GM21825 (cell line): Measurements from ENCODE around the gene AK4.

Experiments used
- ATAC-seq: cut with Tn5 transposase; IDR thresholded peaks from one replicate; pipeline ENCODE4 v1.9.1; 2021; ENCODE audit warnings: mild to moderate bottlenecking, moderate library complexity; ENCODE audit not compliant: unreplicated experiment

The AK4 gene

DNA sequence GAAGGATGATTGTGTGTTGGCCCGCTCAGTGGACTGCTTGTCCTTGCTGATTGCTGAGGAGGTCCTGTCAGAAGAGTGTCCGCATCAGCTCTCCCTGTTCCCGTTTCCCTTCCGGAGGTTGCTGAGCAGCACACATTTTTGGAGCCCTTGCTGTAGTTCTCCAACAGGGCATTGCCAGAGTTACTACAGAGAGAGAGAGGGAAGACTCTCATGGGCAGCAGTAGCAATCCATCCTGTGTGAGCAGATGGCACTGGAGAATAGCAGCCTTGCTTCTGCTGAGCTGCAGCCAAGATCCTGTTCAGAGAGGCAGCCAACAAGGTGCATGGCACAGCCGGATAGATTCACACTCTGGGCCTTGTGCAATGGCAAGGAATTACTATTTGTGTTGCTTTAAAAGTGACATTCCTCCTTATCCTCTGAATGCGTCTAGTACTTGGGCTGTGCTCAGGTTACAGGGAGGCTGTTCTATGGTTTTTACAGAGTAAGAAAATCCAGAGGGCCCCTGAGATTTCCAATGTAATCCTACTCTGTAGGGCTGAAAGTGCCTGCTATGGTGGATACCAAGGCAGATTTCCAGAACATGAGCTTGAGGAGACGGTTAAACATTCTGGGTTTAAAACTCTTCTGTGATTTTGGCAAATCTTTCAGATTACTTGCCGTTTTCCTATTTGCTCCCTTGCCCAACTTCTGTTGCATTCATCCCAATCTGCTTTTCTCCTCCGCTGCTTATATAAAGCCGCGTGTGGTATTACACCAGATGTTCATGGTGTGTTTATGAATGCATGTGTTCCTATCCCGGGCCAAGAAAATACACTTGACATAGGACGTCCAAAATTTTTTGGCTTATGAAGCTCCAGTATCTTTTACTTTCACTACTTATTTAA, 27.4 kb downstream of the AK4 start:
- no peak for ATAC-seq

DNA sequence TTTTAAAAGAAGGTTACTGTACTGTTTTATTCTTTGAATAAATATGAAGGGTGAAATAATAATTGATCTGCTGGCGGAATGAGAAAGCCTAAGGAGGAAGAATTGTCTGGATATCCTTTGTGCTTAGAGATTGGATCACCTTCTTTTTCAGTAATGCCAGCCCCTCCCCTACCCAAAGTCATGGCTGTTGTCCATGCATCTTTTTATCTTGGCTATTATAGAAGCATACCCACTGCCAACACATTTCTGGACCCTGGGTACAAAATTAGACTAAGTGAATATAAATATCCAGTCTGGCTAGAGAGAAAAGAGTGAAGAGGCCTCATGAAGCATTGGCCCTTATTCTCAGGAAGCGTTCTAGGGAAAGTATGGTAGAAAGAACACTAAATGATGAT, 28.1 kb downstream of the AK4 start:
- no peak for ATAC-seq

DNA sequence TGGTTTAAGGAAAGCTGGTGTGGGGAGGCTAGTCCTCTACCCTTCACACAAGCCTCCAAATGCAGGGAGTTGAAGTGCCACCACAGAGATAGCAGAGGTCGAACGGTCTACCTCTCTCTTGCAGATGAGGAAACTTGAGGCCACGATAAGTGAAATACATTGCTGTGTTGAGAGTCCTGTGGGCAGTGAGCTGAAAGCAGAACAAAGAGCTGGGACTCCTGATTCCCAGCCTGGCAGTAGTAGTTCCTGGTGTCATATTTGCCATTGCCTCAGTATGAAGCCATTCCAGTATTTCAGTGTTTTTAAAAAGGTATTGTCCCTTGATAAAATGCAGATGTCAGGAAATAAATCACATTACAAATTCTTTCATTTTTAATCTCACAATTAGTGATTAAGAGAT, 28.6 kb downstream of the AK4 start:
- no peak for ATAC-seq

DNA sequence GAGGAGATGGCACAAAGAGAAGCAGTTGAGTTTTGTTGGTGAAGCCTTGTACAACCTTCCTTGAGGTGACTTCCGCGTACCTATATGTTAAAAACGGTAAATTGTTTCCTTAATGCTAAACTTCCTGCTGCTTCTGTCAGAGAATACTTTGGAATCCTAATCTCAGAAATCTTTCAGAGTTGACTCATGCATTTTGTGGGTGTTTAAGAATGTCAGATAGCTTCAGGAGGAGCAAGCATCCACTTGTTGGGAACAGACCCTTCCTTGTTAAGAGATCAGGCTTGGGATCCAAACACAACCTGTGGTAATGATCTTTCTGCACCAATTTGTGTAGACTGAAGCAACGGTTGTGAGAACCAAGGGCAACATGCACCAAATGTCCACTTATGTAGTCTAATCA, 29.5 kb downstream of the AK4 start:
- ATAC-seq, result no peak

DNA sequence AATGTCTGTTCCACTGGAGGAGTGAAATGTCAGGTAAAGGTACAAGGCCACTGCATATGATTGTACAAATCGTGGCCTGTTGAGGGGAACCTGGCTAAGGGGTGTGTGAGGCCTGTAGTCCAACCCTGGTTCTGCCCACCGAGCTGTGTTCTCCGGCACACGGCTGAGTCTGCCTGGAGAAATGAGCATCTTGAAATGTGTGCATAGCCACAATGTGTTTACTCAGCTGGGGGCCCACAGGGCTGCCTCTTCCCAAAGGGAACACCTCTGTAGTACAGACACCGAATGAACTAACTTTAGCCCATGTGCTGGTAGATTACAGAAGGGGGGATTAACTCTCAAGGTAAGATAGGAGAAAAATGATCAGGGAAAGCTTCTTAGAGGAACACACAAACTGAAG, 30.2 kb downstream of the AK4 start:
- ATAC-seq, result no peak

DNA sequence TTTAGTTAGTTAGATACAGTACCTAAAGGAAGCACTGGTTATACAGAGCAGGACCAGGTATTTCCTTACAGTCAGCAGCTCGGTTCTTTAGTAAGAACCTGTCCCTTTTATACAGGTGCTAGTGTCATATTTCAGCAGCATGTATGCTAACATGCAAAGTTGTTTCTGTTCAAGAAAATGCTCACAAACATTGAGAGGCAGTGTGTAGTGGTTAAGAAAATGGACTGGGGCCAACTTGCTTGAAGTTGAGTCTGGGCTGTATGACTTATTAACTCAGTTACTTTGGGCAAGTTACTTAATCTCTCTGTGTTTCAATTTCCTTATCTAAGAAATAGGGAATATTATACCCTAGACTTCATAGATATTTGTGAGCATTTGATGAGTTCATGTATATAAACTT, 31.1 kb downstream of the AK4 start:
- no peak for ATAC-seq

DNA sequence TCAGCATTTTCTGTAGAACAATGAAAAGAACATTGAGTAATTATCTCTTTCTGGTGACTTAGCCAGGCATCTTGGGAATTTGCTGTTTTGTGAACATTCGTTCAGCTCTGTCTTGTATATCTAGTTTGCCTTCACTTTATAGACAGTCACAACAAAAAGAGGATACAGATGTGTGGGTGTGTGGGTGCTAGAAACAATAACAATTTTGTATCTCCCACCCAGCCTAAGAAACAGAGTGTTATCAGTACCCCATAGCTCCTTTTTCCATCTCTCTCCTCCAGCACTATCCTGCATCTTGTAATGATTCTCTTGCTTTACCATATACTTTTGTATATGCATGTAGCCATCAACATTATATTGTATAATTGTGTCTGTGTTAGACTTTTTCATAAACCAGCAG, 33.0 kb downstream of the AK4 start:
- ATAC-seq, result no peak

DNA sequence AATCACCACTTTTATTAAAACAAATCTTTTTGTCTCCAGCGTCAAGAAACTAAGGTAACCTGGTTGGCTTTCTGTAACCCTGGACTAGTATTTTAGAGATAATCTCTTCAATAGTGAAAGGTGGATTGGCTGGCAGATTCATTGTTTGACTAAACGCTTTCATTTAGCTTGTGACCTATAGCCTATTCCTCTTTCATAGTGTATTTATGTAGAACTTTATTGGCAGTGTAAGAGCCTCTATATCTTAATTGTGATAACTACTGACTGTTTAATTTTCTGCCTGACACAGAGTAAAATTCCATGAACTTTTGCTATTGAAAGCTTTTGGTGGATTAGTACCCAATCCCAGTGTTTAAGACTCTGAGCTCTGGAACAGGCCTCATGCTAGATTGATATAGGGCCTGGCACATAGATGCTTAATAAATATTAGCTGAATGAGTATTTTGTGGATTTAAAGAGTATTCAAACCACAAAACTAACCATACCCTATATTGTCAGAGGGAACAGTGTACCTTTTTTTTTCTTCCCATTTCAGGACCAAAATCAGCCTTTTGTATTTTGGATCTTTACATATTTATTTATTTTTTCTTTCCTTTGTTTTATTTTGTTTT, 34.8 kb downstream of the AK4 start:
- ATAC-seq, result no peak

DNA sequence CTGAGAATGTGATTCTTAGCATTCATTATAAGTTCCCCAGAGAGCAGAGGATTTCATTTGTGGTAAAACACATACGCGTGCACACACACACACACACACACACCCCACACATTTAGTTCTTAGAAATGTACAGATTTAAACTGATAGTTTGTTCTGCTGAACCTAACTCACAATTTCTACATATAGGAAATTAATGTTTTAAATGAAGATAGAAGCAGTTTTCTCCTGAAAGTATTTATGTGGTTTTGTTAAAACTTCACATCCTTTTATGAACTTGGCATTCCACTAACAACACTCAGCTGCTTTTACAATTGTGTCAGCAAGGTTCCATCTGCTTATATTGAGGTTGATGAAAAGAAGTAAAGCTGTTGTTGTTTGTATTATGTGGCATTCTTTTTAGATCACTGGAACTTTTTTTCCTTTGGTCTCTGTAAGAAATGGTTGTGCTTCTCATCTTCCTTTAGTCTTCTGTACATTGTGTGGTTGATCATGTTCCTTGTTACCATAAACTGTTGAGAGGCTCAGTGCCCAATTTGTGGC, 41.6 kb downstream of the AK4 start:
- no peak for ATAC-seq

DNA sequence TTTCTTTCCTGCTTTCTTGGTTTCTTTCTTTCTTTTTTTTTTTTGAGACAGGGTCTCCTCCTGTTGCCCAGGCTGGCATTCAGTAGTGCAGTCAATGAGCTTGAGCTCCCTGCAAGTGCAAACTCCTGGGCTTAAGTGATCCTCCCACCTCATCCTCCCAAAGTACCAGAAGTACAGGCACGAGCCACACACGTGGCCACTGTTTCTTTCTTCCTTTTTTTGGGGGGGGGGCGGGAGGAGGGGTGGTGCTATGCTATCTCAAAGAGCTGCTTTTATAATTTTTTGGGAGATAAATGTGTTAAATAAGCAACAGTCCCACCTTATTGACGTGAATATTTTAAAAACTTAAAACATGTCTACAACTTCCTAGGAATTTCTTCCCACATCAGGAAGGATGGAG, 42.2 kb downstream of the AK4 start:
- no peak for ATAC-seq

DNA sequence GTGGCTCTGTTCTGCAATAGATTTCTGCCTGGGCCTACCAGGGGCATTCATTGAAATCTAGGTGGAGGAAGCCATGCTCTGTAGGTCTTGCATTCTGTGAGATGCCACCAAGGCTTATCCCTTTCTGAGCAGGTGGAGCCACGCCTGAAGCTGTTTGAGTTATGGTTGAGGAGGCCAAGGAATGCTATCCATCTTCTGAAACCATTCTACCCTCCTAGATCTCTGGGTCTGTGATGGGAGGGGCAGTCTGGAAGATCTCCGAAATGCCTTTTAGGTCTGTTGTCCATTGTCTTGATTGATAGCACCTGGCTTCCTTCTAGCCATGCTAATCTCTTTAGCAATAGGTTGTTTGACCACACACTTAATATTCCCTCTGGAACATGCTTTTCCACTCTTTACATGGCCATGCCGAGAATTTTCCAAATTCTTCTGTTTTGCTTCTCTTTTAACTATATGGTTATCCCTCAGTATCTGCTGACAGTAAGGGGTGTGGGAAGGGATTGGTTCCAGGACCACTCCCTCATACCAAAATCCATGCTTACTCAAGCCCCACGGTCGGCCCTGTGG, 45.2 kb downstream of the AK4 start:
- ATAC-seq, result no peak

DNA sequence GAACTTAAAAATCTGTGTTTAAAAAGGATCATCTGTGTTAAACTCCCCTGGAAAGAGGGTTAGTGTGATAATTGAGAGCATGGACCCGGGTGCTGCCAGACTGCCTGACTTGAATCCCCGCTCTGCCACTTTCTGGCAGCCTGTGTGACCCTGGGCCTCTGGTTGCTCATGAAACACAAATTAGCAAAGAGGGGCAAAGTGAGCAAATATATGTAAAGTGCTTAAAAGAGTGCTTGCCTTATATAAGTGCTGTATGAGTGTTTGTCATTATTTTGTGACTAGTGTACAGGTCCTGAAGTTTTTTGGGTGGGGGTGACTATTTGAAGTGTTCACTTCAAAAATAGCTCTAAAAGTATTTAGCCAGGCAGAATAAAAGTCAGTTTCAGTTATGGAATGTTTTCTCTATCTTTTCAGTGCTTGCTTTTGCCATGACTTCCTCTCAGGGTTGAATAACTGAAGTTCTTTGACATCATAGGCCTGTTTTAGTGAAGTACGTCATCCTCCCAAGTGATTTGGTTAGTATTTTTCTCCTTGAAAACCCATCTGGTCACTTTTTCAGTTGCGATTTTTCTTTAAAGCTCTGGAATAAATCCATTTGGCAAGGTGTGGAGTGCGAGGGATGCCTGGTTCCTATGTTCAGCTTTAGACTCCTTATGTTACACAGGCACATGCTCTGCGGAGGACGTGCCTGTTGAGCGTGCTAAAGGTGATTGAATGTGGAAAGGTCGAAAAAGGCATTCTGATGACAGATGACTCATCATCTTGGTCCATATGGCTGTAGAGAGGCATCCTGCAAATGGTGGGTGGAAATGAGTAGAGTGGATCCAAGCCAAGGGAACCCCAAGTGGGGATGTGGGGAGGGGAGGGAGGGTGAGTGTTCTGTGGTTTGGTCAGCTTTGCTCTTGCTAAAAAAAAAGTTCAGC, 47.8 kb downstream of the AK4 start:
- ATAC-seq, result no peak

DNA sequence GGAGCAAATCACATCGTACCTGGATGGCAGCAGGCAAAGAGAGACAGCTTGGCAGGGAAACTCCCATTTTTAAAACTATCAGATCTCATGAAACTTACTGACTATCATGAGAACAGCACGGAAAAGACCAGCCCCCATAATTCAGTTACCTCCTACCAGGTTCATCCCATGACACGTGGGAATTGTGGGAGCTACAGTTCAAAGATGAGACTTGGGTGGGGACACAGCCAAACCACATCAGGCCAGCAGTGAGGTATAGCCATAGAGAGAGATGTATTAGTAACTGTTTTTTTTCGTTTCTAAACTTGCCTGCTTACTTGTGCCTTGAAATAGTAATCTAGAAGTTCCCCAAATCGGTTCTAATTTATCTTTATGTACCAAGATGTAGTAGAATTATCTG, 48.9 kb downstream of the AK4 start:
- no peak for ATAC-seq

DNA sequence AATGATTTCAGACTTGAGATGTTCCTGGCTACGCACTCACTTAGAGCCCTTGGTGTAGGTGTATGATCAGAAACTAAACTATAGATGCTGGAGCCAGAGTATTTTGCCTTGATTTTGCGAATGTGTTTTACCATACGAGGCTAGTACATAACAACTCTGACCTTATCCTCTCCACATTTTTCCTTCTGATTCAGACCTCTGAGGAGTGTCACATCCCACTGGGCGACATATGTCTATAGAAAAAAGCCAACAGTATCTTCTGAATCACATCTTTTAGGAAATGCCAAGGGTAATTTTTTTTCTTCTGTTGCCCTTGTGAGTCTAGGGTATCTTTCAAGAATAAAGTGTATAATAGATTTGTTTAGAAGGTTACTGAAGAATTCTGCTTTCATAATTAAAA, 49.6 kb downstream of the AK4 start:
- no peak for ATAC-seq

DNA sequence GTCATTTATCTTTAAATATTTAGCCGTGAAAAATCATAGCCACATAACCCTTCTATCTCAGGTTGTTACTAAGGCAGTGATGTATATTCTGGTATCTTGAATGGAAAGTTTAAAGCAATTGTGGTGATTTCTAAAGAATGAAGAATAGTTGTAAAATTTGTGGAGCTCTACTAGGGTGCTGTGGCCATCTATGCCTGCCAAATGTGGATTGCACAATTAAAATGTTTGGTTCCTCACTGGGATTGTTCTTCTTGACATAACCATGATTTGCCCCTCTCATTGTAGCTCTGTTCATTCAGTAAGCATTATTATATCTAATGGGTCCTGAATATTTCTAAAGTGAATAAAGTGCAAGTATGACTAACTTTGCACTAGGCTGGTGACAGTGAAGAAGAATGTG, 50.1 kb downstream of the AK4 start:
- no peak for ATAC-seq

DNA sequence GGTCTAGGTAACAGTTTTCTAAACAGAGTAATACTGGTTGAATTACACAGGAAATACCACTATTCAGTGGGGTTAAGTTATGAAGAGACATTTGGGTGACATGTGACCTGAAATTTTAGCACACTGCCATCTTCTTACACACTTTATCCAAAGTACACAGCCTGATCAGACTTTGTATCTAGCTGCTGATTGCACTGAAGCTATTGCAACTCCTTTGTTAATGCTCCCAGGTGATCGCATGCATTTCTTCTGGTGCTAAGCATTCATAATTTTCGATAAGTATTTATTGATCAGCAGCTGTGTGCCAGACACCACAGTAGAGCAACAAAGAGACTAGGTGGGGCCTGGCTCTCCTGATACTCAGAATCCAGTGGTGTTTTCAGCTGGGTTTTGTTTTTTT, 52.4 kb downstream of the AK4 start:
- no peak for ATAC-seq

DNA sequence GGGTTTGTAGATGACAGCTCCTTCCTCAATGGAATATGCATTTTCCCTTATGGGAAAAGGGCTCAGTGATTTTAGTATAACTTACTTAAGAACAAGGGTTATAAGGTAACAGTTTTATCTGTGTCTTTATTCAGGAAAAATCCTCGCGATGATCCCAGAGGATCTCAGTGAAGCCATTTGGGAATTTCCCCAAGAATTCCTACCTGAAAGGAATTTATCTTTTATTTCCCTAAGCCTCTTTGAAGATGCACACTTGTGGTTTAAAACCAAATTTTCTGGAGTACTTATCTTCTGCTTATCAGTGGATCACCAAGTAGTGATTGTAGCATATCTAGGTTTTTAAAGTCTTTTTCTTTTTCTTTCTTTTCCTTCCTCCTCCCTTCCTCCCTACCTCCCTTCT, 58.8 kb downstream of the AK4 start:
- ATAC-seq, result no peak

DNA sequence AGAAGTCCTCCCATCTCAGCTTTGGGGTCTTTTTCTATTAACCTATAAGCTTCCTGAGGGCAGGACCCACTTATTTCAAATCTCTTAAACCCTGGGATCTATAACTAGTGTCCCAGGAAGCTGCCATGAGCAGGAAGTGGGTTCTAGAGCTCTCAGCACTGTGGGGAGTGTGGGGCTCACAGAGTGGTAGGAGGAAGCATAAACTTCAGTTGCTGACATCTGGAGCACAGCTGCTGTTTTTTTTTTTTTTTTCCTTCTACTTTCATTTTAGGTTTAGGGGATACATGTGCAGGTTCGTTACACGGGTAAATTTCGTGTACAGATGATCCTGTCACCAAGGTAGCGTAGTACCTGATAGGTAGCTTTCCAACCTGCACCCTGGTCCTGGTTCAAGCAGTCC, 59.3 kb downstream of the AK4 start:
- no peak for ATAC-seq

DNA sequence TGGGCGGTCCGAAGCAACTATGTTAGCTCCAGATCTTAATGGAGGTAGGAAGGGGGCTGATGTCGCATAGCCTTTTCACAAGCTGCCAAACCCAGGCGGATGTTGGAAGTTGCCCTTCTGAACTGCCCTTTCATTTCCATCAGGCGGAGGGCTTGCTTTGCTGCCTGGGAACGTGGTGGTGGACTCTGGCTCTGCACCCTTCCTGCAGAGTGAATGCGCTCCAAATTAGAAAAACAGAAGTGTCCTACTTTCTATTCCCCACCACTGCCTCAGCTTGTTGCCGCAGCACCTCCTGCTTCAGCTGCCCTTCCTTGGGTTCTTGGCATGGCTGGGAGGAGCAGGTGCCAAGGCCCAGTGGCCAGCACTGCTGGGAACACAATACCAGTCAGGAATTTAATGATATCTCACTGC, 60.6 kb downstream of the AK4 start:
- no peak for ATAC-seq

DNA sequence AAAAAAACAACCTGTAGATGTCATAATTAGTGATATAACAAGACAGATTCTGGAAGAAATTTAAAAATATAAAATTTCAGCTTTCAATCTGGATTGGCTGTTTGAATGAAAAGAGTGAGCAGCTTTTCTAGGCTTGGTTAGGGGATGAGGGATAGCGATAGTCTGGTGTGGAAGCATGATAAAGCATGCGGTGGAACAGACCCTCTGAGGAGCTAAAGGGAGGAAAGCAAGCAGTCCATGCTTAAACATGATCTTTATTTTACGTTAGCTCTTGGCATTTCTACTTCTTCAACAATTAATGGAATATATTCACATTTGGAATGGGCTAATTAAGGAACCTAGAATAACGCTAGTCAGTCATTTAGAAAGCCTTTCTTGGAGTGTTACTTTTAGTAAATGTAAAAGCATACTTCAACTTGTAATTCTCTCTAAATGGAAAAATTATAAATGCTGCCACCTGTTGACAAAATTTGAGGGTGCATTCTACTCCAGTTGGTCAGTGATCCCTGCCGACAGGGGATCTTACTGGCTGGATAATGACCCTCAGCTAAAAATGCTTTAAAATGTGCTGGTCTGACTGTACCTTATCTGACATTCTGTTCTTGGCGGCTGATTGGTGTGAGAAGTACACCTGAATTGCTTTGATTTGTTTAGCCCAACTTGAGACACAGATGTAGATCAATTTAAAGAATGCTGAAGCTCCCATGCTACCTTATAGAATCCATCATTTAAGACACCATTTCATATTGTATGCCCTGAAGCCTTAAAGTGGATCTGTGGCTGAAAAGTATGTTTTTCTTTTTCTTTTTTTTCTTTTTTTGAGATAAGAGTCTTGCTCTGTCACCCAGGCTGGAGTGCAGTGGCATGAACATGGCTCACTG, 61.2 kb downstream of the AK4 start:
- ATAC-seq, result no peak
